Stimulated activated CD4-positive, alpha-beta T cell treated with anti-CD3 and anti-CD28 coated beads, TNF-alpha, amount 100 ng/mL, for 1 hour (primary cell): ENCODE data around the gene CARNS1.

Experiments
- DNase-seq, 3 donors: peaks; one replicate each; pipeline ENCODE4 v3.0.0-alpha.2; 2020; ENCODE audit warnings: low read depth in 3 of 3, low spot score in 1 of 3

The CARNS1 gene

GRCh38 chr11:67415501-67416304, at the start of gene CARNS1:
TSS of gene CARNS1 (plus strand) at chr11:67415678. CDS start at chr11:67416200, 522 bp downstream.
- no peak for DNase-seq

GRCh38 chr11:67365736-67366444, 49.6 kb upstream of the CARNS1 start:
- no peak for DNase-seq

GRCh38 chr11:67366546-67366945, 48.9 kb upstream of the CARNS1 start:
- no peak for DNase-seq

GRCh38 chr11:67366961-67367760, 48.3 kb upstream of the CARNS1 start:
- DNase-seq, result no peak

GRCh38 chr11:67367761-67368227, 47.7 kb upstream of the CARNS1 start:
- no peak for DNase-seq

- DNase-seq, result no peak
Observed at GRCh38 chr11:67368621-67369020, 46.9 kb upstream of the CARNS1 start.

GRCh38 chr11:67369275-67369674, 46.2 kb upstream of the CARNS1 start:
- DNase-seq, result no peak

- DNase-seq, result no peak
Observed at GRCh38 chr11:67369801-67370284, 45.6 kb upstream of the CARNS1 start.

GRCh38 chr11:67370351-67371076, 45.0 kb upstream of the CARNS1 start:
- DNase-seq, result no peak

- DNase-seq, result no peak
Observed at GRCh38 chr11:67371189-67371910, 44.1 kb upstream of the CARNS1 start.

- no peak for DNase-seq
Observed at GRCh38 chr11:67371911-67372320, 43.6 kb upstream of the CARNS1 start.

- DNase-seq, result no peak
Observed at GRCh38 chr11:67372321-67372992, 43.0 kb upstream of the CARNS1 start.

- DNase-seq, result no peak
Observed at GRCh38 chr11:67372993-67373647, 42.4 kb upstream of the CARNS1 start, which contains the start of gene CLCF1. TSS of gene CLCF1 (minus strand) at chr11:67373598. CDS start at chr11:67373539, 59 bp downstream.

GRCh38 chr11:67373648-67374570, 41.6 kb upstream of the CARNS1 start:
- peak in 2 of 3 donors; percentile 60 to 68 for DNase-seq

- DNase-seq, result no peak
Observed at GRCh38 chr11:67374571-67375281, 40.8 kb upstream of the CARNS1 start.

- no peak for DNase-seq
Observed at GRCh38 chr11:67375320-67376055, 40.0 kb upstream of the CARNS1 start.
